ENCODE data around the gene IFT80. TPM values are rescaled to one million over a fixed set of nuclear protein-coding genes. Genes with fewer than 3 reads are reported as not detected.

IFT80 gene
- total RNA-seq, 1 experiment from 2014 or later, result 19.3 TPM

DNA sequence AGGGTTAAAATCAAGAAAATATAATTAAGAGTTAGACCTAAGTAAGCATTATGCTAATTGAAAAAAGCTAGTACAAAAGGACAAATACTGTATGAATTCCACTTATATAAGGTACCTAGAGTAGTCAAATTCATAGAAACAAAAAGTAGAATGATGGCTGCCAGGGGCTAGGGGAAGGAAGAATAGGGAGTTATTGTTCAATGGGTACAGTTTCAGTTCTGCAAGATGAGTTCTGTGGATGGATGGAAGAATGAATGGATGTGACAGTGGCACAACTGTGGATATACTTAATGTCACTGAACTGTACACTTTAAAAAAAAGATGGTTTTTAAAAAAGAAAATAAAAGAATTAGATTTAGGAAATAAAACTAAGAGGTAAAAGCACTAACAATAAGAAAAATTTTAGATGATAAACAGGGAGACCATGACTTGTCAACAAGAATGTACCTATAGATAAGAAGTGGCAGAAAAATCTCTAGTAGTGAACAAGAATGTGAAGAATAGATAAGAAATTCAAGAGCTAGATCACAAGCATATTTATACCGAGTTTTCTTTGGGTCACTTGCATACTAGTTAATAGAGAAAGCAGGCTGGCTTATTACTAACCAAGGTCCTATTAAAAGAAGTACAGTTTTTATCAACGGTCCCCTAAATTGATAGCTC, 5.5 kb downstream of the IFT80 start:
- H3K9me3 Mint-ChIP-seq (ENCODE audit: unreplicated experiment), result no peaks in the 10 kb centered on the region
- no peak overlapping the region for H3K4me3 Mint-ChIP-seq (ENCODE audit: unreplicated experiment)
- no peaks in the 10 kb centered on the region for H3K36me3 Mint-ChIP-seq (ENCODE audit: insufficient read depth, unreplicated experiment)
- ChIA-PET POLR2A (no interaction called here), CTCF (no interaction called here)
- no peak for DNase-seq
- intact Hi-C loops (cut with micrococcal nuclease; ENCODE audit: unreplicated experiment), result no loop called here
- H3K4me1 Mint-ChIP-seq (ENCODE audit: low read depth, unreplicated experiment), result peaks cover 6% of the 10 kb centered on the region
- Histone ChIP-seq H3K36me3 (ENCODE audit: control insufficient read depth, insufficient read depth, low read length) (no peaks in the 10 kb centered on the region), H3K4me1 (no peaks in the 10 kb centered on the region), H3K4me3 (ENCODE audit: low read depth, low read length) (no peak overlapping the region), H3K9me3 (no peaks in the 10 kb centered on the region), H3K27me3 (replicated peaks; ENCODE audit: control insufficient read depth, insufficient read depth, low read length) (no peaks in the 10 kb centered on the region)
- no peak overlapping the region for H3K27ac Mint-ChIP-seq (ENCODE audit: unreplicated experiment)
- no TSS peak for BruUV-seq (replicated peaks)
- no peaks in the 10 kb centered on the region for H3K27me3 Mint-ChIP-seq (ENCODE audit: insufficient read depth, unreplicated experiment)
- TF ChIP-seq, protein P1, sequence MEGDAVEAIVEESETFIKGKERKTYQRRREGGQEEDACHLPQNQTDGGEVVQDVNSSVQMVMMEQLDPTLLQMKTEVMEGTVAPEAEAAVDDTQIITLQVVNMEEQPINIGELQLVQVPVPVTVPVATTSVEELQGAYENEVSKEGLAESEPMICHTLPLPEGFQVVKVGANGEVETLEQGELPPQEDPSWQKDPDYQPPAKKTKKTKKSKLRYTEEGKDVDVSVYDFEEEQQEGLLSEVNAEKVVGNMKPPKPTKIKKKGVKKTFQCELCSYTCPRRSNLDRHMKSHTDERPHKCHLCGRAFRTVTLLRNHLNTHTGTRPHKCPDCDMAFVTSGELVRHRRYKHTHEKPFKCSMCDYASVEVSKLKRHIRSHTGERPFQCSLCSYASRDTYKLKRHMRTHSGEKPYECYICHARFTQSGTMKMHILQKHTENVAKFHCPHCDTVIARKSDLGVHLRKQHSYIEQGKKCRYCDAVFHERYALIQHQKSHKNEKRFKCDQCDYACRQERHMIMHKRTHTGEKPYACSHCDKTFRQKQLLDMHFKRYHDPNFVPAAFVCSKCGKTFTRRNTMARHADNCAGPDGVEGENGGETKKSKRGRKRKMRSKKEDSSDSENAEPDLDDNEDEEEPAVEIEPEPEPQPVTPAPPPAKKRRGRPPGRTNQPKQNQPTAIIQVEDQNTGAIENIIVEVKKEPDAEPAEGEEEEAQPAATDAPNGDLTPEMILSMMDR (IDR thresholded peaks at IDR 0.05; ENCODE audit: insufficient read depth in 1 of 2, low read depth in 1 of 2, low read length in 1 of 2, severe bottlenecking in 1 of 2, unreplicated experiment in 1 of 2), result no peak

DNA sequence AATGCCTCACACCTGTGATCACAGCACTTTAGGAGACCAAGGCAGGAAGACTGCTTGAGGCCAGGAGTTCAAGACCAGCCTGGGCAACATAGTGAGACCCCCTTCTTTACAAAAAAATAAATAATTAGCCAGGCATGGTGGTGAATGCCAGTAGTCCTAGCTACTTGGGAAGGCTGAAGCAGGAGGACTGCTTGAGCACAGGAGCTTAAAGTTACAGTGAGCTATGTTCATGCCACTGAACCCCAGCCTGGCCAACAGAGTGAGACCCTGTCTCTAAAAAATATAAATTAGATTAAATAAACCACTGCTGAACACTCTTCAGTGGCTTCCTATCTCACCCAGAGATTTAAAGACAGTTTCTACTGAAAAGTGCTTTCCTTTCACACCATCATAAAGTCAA, 6.2 kb downstream of the IFT80 start:
- H3K4me3 Mint-ChIP-seq (ENCODE audit: unreplicated experiment), result no peak overlapping the region
- no peaks in the 10 kb centered on the region for H3K9me3 ChIP-seq
- CTCF ChIA-PET, result no interaction called here
- POLR2A ChIA-PET, result no interaction called here
- no peak overlapping the region for H3K4me3 ChIP-seq (ENCODE audit: low read depth, low read length)
- H3K36me3 ChIP-seq (ENCODE audit: control insufficient read depth, insufficient read depth, low read length), result no peaks in the 10 kb centered on the region
- no peaks in the 10 kb centered on the region for H3K27me3 Mint-ChIP-seq (ENCODE audit: insufficient read depth, unreplicated experiment)
- H3K27me3 ChIP-seq (replicated peaks; ENCODE audit: control insufficient read depth, insufficient read depth, low read length), result no peaks in the 10 kb centered on the region
- DNase-seq, result no peak
- intact Hi-C loops (cut with micrococcal nuclease; ENCODE audit: unreplicated experiment), result no loop called here
- no TSS peak for BruUV-seq (replicated peaks)
- no peak overlapping the region for H3K27ac Mint-ChIP-seq (ENCODE audit: unreplicated experiment)
- H3K4me1 Mint-ChIP-seq (ENCODE audit: low read depth, unreplicated experiment), result peaks cover 10% of the 10 kb centered on the region
- H3K4me1 ChIP-seq, result peaks cover 2% of the 10 kb centered on the region; the same call in 1 of the 2 replicates
- no peaks in the 10 kb centered on the region for H3K9me3 Mint-ChIP-seq (ENCODE audit: unreplicated experiment)
- TF ChIP-seq, protein P1 (IDR thresholded peaks at IDR 0.05; ENCODE audit: insufficient read depth in 1 of 2, low read depth in 1 of 2, low read length in 1 of 2, severe bottlenecking in 1 of 2, unreplicated experiment in 1 of 2), result no peak
- H3K36me3 Mint-ChIP-seq (ENCODE audit: insufficient read depth, unreplicated experiment), result no peaks in the 10 kb centered on the region

DNA sequence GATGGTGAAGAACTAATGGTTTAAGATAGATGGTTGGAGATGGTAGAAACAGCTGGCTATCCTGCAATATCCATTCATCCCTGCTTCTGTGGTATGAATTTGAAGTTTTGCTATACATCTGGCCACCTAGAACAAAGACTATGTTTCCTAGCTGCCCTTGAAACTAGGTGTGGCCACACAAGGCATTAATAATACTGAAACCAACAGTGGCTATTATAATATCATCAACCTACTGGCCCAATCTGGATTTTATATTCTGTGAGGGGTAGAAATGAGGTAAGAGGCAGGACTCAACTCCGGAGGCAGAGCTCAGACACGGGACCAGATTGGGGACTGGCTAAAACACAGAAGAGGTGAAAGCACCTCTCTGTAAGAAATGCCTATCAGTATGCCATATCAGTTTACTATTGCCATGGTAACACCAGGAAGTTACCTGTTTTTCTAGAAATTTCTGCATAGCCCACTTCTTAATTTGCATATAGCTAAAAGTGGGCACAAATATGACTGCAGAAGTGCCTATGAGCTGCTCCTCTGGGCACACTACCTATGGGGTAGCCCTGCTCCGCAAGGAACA, 8.4 kb downstream of the IFT80 start:
- Mint-ChIP-seq H3K27me3 (ENCODE audit: insufficient read depth, unreplicated experiment) (no peaks in the 10 kb centered on the region), H3K9me3 (ENCODE audit: unreplicated experiment) (no peaks in the 10 kb centered on the region), H3K27ac (ENCODE audit: unreplicated experiment) (no peak overlapping the region), H3K4me1 (ENCODE audit: low read depth, unreplicated experiment) (peaks cover 12% of the 10 kb centered on the region), H3K36me3 (ENCODE audit: insufficient read depth, unreplicated experiment) (no peaks in the 10 kb centered on the region), H3K4me3 (ENCODE audit: unreplicated experiment) (no peak overlapping the region)
- TF ChIP-seq, protein P1 (IDR thresholded peaks at IDR 0.05; ENCODE audit: insufficient read depth in 1 of 2, low read depth in 1 of 2, low read length in 1 of 2, severe bottlenecking in 1 of 2, unreplicated experiment in 1 of 2), result no peak
- no peak for DNase-seq
- intact Hi-C loops (cut with micrococcal nuclease; ENCODE audit: unreplicated experiment), result no loop called here
- no peaks in the 10 kb centered on the region for H3K36me3 ChIP-seq (ENCODE audit: control insufficient read depth, insufficient read depth, low read length)
- H3K4me3 ChIP-seq (ENCODE audit: low read depth, low read length), result no peak overlapping the region
- H3K4me1 ChIP-seq, result peaks cover 6% of the 10 kb centered on the region; the same call in 1 of the 2 replicates
- ChIA-PET CTCF (no interaction called here), POLR2A (no interaction called here)
- H3K27me3 ChIP-seq (replicated peaks; ENCODE audit: control insufficient read depth, insufficient read depth, low read length), result no peaks in the 10 kb centered on the region
- no peaks in the 10 kb centered on the region for H3K9me3 ChIP-seq
- no TSS peak for BruUV-seq (replicated peaks)

Data from Caco-2 (cell line).